WTC11 (cell line): Measurements from ENCODE around the gene CHRNA4. TPM values are rescaled to one million over a fixed set of nuclear protein-coding genes. Genes with fewer than 3 reads are reported as not detected.

Experiments used
- ATAC-seq: fragments of 200-7000 bp; cut with Tn5 transposase; 2 replicates; pipeline ENCODE4 v1.10.0; 2021; ENCODE audit warnings: mild to moderate bottlenecking, moderate library complexity
- CTCF ChIA-PET: fragments of 300-600 bp; sonication (Branson Sonifier 250); formaldehyde crosslinking; loops from one replicate; lab custom pipeline; 2021; ENCODE audit warnings: antibody characterized with exemption; lab: Charles Lee
- POLR2A ChIA-PET: fragments of 350-600 bp; sonication (Branson Sonifier 250); formaldehyde crosslinking; loops from one replicate; lab custom pipeline; 2021; ENCODE audit warnings: antibody characterized with exemption; lab: Charles Lee
- DNase-seq: peaks from one replicate; pipeline ENCODE4 v3.0.0; 2021; ENCODE audit warnings: low spot score
- H3K27ac Mint-ChIP-seq: 2 replicates; pipeline ENCODE4 v1.8.0; 2021; ENCODE audit warnings: mixed read lengths
- H3K27me3 Mint-ChIP-seq: 2 replicates; pipeline ENCODE4 v1.8.0; 2021; ENCODE audit warnings: low read depth, mild to moderate bottlenecking, moderate library complexity, mixed read lengths
- H3K36me3 Mint-ChIP-seq: 2 replicates; pipeline ENCODE4 v1.8.0; 2021; ENCODE audit warnings: mixed read lengths
- H3K4me1 Mint-ChIP-seq: 2 replicates; pipeline ENCODE4 v1.8.0; 2022; ENCODE audit warnings: mixed read lengths
- H3K4me3 Mint-ChIP-seq: 2 replicates; pipeline ENCODE4 v1.8.0; 2021; ENCODE audit warnings: mild to moderate bottlenecking, moderate library complexity, mixed read lengths
- H3K9me3 Mint-ChIP-seq: 2 replicates; pipeline ENCODE4 v1.8.0; 2021; ENCODE audit warnings: mixed read lengths
- AFF4 ChIP-seq: sonication (generic); formaldehyde crosslinking; IDR thresholded peaks from 2 replicates; pipeline ENCODE4 v1.8.1; 2023; ENCODE audit warnings: mild to moderate bottlenecking, missing genetic modification reagents, borderline replicate concordance
- ATF1 ChIP-seq: sonication (generic); formaldehyde crosslinking; IDR thresholded peaks from 2 replicates; pipeline ENCODE4 v1.8.1; 2023; ENCODE audit warnings: mild to moderate bottlenecking, moderate library complexity, missing genetic modification reagents
- CDX4 ChIP-seq: fragments of 250-450 bp; sonication (Bioruptor Pico); IDR thresholded peaks from 2 replicates; pipeline ENCODE4 v1.9.0; 2021; ENCODE audit warnings: moderate library complexity, mild to moderate bottlenecking, inconsistent platforms, borderline replicate concordance
- EMX1 ChIP-seq: fragments of 250-450 bp; sonication (Bioruptor Pico); IDR thresholded peaks from 2 replicates; pipeline ENCODE4 v1.8.0; 2021; ENCODE audit warnings: mild to moderate bottlenecking
- FOXK1 ChIP-seq: sonication (generic); formaldehyde crosslinking; IDR thresholded peaks from 2 replicates; pipeline ENCODE4 v1.8.0; 2022; ENCODE audit warnings: mild to moderate bottlenecking, moderate library complexity, missing genetic modification reagents
- JAZF1 ChIP-seq: fragments of 250-450 bp; sonication (Bioruptor Pico); IDR thresholded peaks from 2 replicates; pipeline ENCODE4 v1.9.0; 2021; ENCODE audit warnings: moderate library complexity, mild to moderate bottlenecking, inconsistent platforms
- NFE2L1 ChIP-seq: sonication (generic); formaldehyde crosslinking; IDR thresholded peaks from 2 replicates; pipeline ENCODE4 v1.8.1; 2023; ENCODE audit warnings: missing genetic modification reagents
- TEAD4 ChIP-seq: sonication (generic); formaldehyde crosslinking; IDR thresholded peaks from 2 replicates; pipeline ENCODE4 v1.8.0; 2022; ENCODE audit warnings: mild to moderate bottlenecking, missing genetic modification reagents
- ZBTB21 ChIP-seq: sonication (generic); formaldehyde crosslinking; IDR thresholded peaks from 2 replicates; pipeline ENCODE4 v1.8.1; 2023; ENCODE audit warnings: mild to moderate bottlenecking, missing genetic modification reagents, borderline replicate concordance
- ZNF416 ChIP-seq: fragments of 250-450 bp; sonication (Bioruptor Pico); IDR thresholded peaks from 2 replicates; pipeline ENCODE4 v1.9.0; 2021; ENCODE audit warnings: mild to moderate bottlenecking, inconsistent platforms
- ZNF423 ChIP-seq: fragments of 250-450 bp; sonication (Bioruptor Pico); IDR thresholded peaks from 2 replicates; pipeline ENCODE4 v2.1.2; 2022; ENCODE audit warnings: mild to moderate bottlenecking, moderate library complexity
- total RNA-seq: library from RNA; stranded (reverse); gene quantifications from 3 replicates; pipeline ENCODE4 v1.2.3, GENCODE V29; 2021
- TF ChIP-seq, protein P1 (sequence below): sonication (generic); formaldehyde crosslinking; IDR thresholded peaks from 2 replicates; pipeline ENCODE4 v1.8.1; 2023; ENCODE audit warnings: mild to moderate bottlenecking, missing genetic modification reagents
- TF ChIP-seq, protein P2 (sequence below): fragments of 250-450 bp; sonication (Bioruptor Pico); IDR thresholded peaks from 2 replicates; pipeline ENCODE4 v1.9.0; 2021; ENCODE audit warnings: mild to moderate bottlenecking, borderline replicate concordance
- TF ChIP-seq, protein P3 (sequence below): sonication (generic); formaldehyde crosslinking; IDR thresholded peaks from 2 replicates; pipeline ENCODE4 v1.8.1; 2023; ENCODE audit warnings: mild to moderate bottlenecking, moderate library complexity, missing genetic modification reagents
- TF ChIP-seq, protein P4 (sequence below): fragments of 250-450 bp; sonication (Bioruptor Pico); IDR thresholded peaks from 2 replicates; pipeline ENCODE4 v2.1.2; 2022; ENCODE audit warnings: mild to moderate bottlenecking, moderate library complexity
- TF ChIP-seq, protein P5 (sequence below): sonication (generic); formaldehyde crosslinking; IDR thresholded peaks from 2 replicates; pipeline ENCODE4 v1.8.1; 2023; ENCODE audit warnings: mild to moderate bottlenecking, missing genetic modification reagents, moderate library complexity
- TF ChIP-seq, protein P6 (sequence below): sonication (generic); formaldehyde crosslinking; IDR thresholded peaks from 2 replicates; pipeline ENCODE4 v1.8.0; 2022; ENCODE audit warnings: mild to moderate bottlenecking, missing genetic modification reagents

CHRNA4 gene
- total RNA-seq, 1 experiment from 2014 or later = 2.5 TPM

DNA sequence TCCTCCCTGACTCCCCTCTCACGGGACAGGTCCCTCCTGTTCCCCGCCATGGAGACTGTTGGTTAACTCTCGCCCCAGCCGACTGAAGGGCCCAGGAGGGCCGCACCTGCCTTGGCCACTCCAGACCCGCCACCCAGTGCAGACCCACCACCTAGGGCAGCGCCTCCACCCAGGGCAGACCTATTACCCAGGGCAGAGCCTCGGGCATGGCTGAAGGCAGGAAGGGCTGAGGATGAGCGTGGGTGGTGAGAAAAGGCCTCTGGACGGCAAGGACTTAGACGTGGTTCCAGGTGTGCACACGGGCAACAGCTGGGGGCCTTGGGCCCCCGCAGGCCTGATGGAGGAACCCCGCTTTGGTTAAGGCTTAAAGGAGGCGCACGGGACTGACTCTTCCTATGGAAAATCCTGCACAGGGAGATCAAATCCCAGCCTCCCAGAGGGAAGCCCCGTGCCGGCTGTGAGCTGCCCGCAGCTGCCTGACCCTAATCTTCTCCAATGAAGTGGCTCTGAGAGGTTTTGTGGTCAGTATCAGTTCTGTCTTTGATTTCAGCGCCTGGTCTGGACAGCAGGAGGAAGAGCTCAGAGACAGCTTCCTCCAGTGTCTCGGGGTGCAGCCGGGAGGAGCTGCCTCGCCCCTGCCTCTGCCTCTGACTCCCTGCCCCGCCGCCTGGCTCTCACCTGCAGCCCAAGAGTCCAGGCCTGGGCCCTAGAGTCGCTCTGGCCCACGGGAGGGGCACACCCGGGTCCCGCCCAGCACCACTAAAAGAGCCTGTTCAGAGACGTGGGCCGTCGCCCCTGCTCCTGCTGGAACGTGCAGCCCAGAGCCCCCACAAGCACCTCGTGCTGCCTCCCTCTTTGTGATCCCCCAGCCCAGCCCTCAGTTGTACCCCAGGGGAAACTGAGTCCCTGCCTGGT is 12.1 kb upstream of the CHRNA4 start (continued):
- TF ChIP-seq, protein P1, sequence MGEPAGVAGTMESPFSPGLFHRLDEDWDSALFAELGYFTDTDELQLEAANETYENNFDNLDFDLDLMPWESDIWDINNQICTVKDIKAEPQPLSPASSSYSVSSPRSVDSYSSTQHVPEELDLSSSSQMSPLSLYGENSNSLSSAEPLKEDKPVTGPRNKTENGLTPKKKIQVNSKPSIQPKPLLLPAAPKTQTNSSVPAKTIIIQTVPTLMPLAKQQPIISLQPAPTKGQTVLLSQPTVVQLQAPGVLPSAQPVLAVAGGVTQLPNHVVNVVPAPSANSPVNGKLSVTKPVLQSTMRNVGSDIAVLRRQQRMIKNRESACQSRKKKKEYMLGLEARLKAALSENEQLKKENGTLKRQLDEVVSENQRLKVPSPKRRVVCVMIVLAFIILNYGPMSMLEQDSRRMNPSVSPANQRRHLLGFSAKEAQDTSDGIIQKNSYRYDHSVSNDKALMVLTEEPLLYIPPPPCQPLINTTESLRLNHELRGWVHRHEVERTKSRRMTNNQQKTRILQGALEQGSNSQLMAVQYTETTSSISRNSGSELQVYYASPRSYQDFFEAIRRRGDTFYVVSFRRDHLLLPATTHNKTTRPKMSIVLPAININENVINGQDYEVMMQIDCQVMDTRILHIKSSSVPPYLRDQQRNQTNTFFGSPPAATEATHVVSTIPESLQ (CRISPR knock-in tag) = no peak
- TF ChIP-seq JAZF1 (CRISPR knock-in tag) (no peak), ZBTB21 (CRISPR knock-in tag) (no peak), ZNF423 (CRISPR knock-in tag) (no peak)
- TF ChIP-seq, protein P2, sequence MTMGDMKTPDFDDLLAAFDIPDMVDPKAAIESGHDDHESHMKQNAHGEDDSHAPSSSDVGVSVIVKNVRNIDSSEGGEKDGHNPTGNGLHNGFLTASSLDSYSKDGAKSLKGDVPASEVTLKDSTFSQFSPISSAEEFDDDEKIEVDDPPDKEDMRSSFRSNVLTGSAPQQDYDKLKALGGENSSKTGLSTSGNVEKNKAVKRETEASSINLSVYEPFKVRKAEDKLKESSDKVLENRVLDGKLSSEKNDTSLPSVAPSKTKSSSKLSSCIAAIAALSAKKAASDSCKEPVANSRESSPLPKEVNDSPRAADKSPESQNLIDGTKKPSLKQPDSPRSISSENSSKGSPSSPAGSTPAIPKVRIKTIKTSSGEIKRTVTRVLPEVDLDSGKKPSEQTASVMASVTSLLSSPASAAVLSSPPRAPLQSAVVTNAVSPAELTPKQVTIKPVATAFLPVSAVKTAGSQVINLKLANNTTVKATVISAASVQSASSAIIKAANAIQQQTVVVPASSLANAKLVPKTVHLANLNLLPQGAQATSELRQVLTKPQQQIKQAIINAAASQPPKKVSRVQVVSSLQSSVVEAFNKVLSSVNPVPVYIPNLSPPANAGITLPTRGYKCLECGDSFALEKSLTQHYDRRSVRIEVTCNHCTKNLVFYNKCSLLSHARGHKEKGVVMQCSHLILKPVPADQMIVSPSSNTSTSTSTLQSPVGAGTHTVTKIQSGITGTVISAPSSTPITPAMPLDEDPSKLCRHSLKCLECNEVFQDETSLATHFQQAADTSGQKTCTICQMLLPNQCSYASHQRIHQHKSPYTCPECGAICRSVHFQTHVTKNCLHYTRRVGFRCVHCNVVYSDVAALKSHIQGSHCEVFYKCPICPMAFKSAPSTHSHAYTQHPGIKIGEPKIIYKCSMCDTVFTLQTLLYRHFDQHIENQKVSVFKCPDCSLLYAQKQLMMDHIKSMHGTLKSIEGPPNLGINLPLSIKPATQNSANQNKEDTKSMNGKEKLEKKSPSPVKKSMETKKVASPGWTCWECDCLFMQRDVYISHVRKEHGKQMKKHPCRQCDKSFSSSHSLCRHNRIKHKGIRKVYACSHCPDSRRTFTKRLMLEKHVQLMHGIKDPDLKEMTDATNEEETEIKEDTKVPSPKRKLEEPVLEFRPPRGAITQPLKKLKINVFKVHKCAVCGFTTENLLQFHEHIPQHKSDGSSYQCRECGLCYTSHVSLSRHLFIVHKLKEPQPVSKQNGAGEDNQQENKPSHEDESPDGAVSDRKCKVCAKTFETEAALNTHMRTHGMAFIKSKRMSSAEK (CRISPR knock-in tag) = no peak

DNA sequence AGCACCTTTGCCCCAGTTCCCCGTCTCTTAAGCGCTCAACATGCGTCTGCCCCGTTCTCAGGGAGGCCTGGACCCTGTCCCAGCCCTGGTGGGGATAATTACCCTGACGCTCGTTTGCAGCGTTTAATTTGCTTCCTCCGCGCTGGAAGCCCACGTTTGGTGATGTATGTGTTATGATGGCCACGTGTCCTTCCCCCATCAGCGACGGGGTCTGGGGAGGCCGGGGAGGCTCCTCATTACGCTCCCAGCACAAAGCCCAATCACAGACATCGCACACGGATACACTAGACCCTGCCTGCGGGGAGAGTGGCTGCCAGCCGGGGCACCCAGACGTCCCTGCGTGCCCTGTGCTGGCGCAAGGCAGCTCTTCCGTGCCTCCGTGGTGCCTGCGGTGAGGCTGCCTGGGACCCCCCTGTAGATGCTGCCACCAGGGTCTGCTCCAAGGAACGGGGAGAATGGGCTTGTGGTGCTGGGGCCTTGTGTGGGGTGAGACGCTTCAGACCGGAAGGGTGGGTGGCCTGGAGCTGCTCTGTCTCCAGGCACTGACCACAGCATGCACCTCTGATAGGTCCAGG is 10.2 kb upstream of the CHRNA4 start:
- Mint-ChIP-seq H3K4me3 (no peak overlapping the region), H3K27ac (no peak overlapping the region), H3K36me3 (no peaks in the 10 kb centered on the region), H3K4me1 (peaks cover 9% of the 10 kb centered on the region), H3K9me3 (no peaks in the 10 kb centered on the region), H3K27me3 (no peaks in the 10 kb centered on the region)
- CTCF ChIA-PET = interaction anchor here (0.5 to 2.7 kb wide), 12 partner anchors 10 to 191 kb away, joined by 3 to 37 read pairs (median 4); partner anchors contain the start of gene CHRNA4
- POLR2A ChIA-PET = no interaction called here
- TF ChIP-seq, protein P3, sequence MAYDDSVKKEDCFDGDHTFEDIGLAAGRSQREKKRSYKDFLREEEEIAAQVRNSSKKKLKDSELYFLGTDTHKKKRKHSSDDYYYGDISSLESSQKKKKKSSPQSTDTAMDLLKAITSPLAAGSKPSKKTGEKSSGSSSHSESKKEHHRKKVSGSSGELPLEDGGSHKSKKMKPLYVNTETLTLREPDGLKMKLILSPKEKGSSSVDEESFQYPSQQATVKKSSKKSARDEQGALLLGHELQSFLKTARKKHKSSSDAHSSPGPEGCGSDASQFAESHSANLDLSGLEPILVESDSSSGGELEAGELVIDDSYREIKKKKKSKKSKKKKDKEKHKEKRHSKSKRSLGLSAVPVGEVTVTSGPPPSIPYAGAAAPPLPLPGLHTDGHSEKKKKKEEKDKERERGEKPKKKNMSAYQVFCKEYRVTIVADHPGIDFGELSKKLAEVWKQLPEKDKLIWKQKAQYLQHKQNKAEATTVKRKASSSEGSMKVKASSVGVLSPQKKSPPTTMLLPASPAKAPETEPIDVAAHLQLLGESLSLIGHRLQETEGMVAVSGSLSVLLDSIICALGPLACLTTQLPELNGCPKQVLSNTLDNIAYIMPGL (CRISPR knock-in tag) = no peak
- TF ChIP-seq TEAD4 (CRISPR knock-in tag) (no peak), EMX1 (CRISPR knock-in tag) (no peak), FOXK1 (CRISPR knock-in tag) (no peak), CDX4 (CRISPR knock-in tag) (no peak), AFF4 (CRISPR knock-in tag) (no peak), ZNF416 (no peak), ATF1 (CRISPR knock-in tag) (no peak), NFE2L1 (CRISPR knock-in tag) (no peak)
- TF ChIP-seq, protein P4, sequence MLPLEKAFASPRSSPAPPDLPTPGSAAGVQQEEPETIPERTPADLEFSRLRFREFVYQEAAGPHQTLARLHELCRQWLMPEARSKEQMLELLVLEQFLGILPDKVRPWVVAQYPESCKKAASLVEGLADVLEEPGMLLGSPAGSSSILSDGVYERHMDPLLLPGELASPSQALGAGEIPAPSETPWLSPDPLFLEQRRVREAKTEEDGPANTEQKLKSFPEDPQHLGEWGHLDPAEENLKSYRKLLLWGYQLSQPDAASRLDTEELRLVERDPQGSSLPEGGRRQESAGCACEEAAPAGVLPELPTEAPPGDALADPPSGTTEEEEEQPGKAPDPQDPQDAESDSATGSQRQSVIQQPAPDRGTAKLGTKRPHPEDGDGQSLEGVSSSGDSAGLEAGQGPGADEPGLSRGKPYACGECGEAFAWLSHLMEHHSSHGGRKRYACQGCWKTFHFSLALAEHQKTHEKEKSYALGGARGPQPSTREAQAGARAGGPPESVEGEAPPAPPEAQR (CRISPR knock-in tag) = no peak
- TF ChIP-seq, protein P5, sequence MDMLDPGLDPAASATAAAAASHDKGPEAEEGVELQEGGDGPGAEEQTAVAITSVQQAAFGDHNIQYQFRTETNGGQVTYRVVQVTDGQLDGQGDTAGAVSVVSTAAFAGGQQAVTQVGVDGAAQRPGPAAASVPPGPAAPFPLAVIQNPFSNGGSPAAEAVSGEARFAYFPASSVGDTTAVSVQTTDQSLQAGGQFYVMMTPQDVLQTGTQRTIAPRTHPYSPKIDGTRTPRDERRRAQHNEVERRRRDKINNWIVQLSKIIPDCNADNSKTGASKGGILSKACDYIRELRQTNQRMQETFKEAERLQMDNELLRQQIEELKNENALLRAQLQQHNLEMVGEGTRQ (CRISPR knock-in tag) = no peak
- TF ChIP-seq, protein P6, sequence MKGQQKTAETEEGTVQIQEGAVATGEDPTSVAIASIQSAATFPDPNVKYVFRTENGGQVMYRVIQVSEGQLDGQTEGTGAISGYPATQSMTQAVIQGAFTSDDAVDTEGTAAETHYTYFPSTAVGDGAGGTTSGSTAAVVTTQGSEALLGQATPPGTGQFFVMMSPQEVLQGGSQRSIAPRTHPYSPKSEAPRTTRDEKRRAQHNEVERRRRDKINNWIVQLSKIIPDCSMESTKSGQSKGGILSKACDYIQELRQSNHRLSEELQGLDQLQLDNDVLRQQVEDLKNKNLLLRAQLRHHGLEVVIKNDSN (CRISPR knock-in tag) = no peak
- ATAC-seq (no peak; the same call in 1 of the 2 replicates), DNase-seq (no peak)
